Caco-2 (cell line): ENCODE measurements around the gene BCL7C. TPM values are rescaled to one million over a fixed set of nuclear protein-coding genes. Genes with fewer than 3 reads are reported as not detected.
A peak's percentile ranks its signal among the peaks of the same experiment; 100 is the strongest.

ENCODE experiments used
- BruUV-seq: library from RNA; stranded (reverse); fragments of 400-500 nt; replicated peaks from 2 replicates; lab custom pipeline; 2021; lab: Mats Ljungman, UMichigan
- CTCF ChIA-PET: fragments of 300-600 bp; sonication (Branson Sonifier 250); formaldehyde crosslinking; loops from one replicate; lab custom pipeline; 2022; ENCODE audit warnings: antibody characterized with exemption; lab: Charles Lee
- POLR2A ChIA-PET: fragments of 300-600 bp; sonication (Branson Sonifier 250); formaldehyde crosslinking; loops from one replicate; lab custom pipeline; 2022; ENCODE audit warnings: antibody characterized with exemption; lab: Charles Lee
- DNase-seq, 2 experiments: peaks; one replicate each; pipeline versions ENCODE4 v3.0.0 to v3.0.0-alpha.2; 2020 to 2022
- H3K27me3 ChIP-seq: replicated peaks from 2 replicates; pipeline ENCODE4 v1.6.0; 2011; ENCODE audit warnings: low read length; ENCODE audit not compliant: control insufficient read depth, insufficient read depth
- H3K36me3 ChIP-seq: 2 replicates; pipeline ENCODE4 v1.5.1; 2011; ENCODE audit warnings: low read length; ENCODE audit not compliant: control insufficient read depth, insufficient read depth
- H3K4me1 ChIP-seq: fragments of 250-450 bp; sonication (Bioruptor Pico); 2 replicates; pipeline ENCODE4 v1.5.1; 2020; ENCODE audit warnings: mild to moderate bottlenecking
- H3K4me3 ChIP-seq: 2 replicates; pipeline ENCODE4 v1.5.1; 2011; ENCODE audit warnings: low read depth, mild to moderate bottlenecking, control low read depth, low read length
- H3K9me3 ChIP-seq: fragments of 250-450 bp; sonication (Bioruptor Pico); 2 replicates; pipeline ENCODE4 v1.5.1; 2020; ENCODE audit warnings: mild to moderate bottlenecking, moderate library complexity
- H3K27ac Mint-ChIP-seq: one replicate; pipeline ENCODE4 v1.8.0; 2022; ENCODE audit warnings: mixed read lengths; ENCODE audit not compliant: unreplicated experiment
- H3K27me3 Mint-ChIP-seq: one replicate; pipeline ENCODE4 v1.8.0; 2022; ENCODE audit warnings: mixed read lengths; ENCODE audit not compliant: insufficient read depth, unreplicated experiment
- H3K36me3 Mint-ChIP-seq: one replicate; pipeline ENCODE4 v1.8.0; 2022; ENCODE audit warnings: mild to moderate bottlenecking, mixed read lengths; ENCODE audit not compliant: insufficient read depth, unreplicated experiment
- H3K4me1 Mint-ChIP-seq: one replicate; pipeline ENCODE4 v1.8.0; 2022; ENCODE audit warnings: low read depth, mixed read lengths; ENCODE audit not compliant: unreplicated experiment
- H3K4me3 Mint-ChIP-seq: one replicate; pipeline ENCODE4 v1.8.0; 2022; ENCODE audit warnings: mild to moderate bottlenecking, moderate library complexity, mixed read lengths; ENCODE audit not compliant: unreplicated experiment
- H3K9me3 Mint-ChIP-seq: one replicate; pipeline ENCODE4 v1.8.0; 2022; ENCODE audit warnings: mixed read lengths; ENCODE audit not compliant: unreplicated experiment
- intact Hi-C: fragments of 100-400 bp; cut with micrococcal nuclease; formaldehyde crosslinking; loops from one replicate; pipeline ENCODE4 v1.10.0; 2022; ENCODE audit not compliant: unreplicated experiment
- total RNA-seq: library from RNA; stranded (reverse); gene quantifications from 2 replicates; pipeline ENCODE4 v1.2.3, GENCODE V29; 2022
- TF ChIP-seq, protein P1 (sequence below), 2 experiments: fragments of 200-600 bp in 1 of 2; IDR thresholded peaks; 1 replicate in 1 of 2; 2 replicates in 1 of 2; pipeline versions ENCODE4 v1.5.1 to v1.8.0; 2011 to 2022; ENCODE audit warnings: antibody characterized with exemption in 1 of 2, control low read depth in 1 of 2, inconsistent platforms in 1 of 2, low read depth in 1 of 2, low read length in 1 of 2, mild to moderate bottlenecking in 1 of 2, moderate library complexity in 1 of 2; ENCODE audit not compliant: insufficient read depth in 1 of 2, severe bottlenecking in 1 of 2, unreplicated experiment in 1 of 2

The BCL7C gene
- total RNA-seq, 1 experiment from 2014 or later = 17.7 TPM

DNA sequence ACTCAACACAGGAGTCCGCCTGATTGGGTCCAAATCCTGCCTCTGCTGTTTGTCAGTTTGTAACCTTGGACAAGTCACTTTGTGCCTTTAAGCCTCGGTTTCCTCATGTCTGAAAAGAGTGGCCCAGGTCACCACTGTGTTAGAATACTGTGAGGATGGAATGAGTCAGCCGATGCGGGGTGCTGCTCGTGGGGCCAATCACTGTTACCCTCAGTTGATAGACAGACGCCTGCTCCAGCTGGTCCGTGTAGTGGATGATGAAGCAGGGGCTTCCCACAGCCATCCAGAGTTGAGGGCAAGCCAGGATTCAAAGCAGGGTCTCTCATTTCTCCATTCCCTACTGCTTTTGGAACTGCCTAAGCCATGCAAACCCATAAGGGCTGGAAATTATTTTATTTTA is 35.3 kb upstream of the BCL7C start:
- no peaks in the 10 kb centered on the region for H3K9me3 Mint-ChIP-seq
- H3K27ac Mint-ChIP-seq = no peak overlapping the region
- no peak overlapping the region for H3K4me3 Mint-ChIP-seq
- H3K27me3 Mint-ChIP-seq = no peaks in the 10 kb centered on the region
- no peaks in the 10 kb centered on the region for H3K4me1 Mint-ChIP-seq
- no TSS peak for BruUV-seq
- intact Hi-C loops = loop anchor here (10.0 kb wide), 1 partner anchor 274 kb away; the partner anchor contains the start of genes FBRS and PRR14
- peaks cover 3% of the 10 kb centered on the region for H3K36me3 ChIP-seq
- no peak overlapping the region for H3K4me3 ChIP-seq
- DNase-seq = no peak
- H3K4me1 ChIP-seq = no peaks in the 10 kb centered on the region
- TF ChIP-seq, protein P1, sequence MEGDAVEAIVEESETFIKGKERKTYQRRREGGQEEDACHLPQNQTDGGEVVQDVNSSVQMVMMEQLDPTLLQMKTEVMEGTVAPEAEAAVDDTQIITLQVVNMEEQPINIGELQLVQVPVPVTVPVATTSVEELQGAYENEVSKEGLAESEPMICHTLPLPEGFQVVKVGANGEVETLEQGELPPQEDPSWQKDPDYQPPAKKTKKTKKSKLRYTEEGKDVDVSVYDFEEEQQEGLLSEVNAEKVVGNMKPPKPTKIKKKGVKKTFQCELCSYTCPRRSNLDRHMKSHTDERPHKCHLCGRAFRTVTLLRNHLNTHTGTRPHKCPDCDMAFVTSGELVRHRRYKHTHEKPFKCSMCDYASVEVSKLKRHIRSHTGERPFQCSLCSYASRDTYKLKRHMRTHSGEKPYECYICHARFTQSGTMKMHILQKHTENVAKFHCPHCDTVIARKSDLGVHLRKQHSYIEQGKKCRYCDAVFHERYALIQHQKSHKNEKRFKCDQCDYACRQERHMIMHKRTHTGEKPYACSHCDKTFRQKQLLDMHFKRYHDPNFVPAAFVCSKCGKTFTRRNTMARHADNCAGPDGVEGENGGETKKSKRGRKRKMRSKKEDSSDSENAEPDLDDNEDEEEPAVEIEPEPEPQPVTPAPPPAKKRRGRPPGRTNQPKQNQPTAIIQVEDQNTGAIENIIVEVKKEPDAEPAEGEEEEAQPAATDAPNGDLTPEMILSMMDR (IDR thresholded peaks at IDR 0.05; ENCODE audit: insufficient read depth in 1 of 2, low read depth in 1 of 2, low read length in 1 of 2, severe bottlenecking in 1 of 2, unreplicated experiment in 1 of 2) = no peak
- ChIA-PET POLR2A (no interaction called here), CTCF (interaction anchor here (1.7 kb wide), 1 partner anchor 13 kb away, joined by 17 read pairs; no protein-coding TSS in a partner anchor)
- no peaks in the 10 kb centered on the region for H3K27me3 ChIP-seq
- no peaks in the 10 kb centered on the region for H3K9me3 ChIP-seq
- H3K36me3 Mint-ChIP-seq = peaks cover 17% of the 10 kb centered on the region

DNA sequence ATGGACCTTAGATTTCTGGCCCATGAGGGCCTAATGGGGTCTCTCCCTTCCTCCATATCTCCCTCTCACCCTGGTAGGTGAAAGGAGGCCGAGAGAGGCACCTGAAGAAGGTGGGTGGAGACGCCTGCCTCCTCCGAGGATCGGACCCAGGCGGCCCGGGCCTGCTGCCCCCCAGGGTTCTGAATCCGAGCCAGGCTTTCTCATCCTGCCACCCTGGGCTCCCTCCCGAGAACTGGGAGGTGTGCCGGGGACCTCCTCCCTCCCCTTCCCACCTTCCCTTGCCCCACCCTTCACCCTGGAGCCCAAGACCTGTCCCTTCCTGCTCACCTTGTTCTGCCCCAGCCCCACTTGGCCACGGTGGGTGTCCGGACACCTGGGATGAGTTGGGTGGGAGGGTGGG is 34.5 kb upstream of the BCL7C start:
- no peak for DNase-seq
- Histone ChIP-seq H3K27me3 (no peaks in the 10 kb centered on the region), H3K4me3 (no peak overlapping the region), H3K9me3 (no peaks in the 10 kb centered on the region), H3K4me1 (no peaks in the 10 kb centered on the region), H3K36me3 (peaks cover 3% of the 10 kb centered on the region)
- CTCF ChIA-PET = interaction anchor here (1.7 kb wide), 1 partner anchor 14 kb away, joined by 17 read pairs; no protein-coding TSS in a partner anchor
- no TSS peak for BruUV-seq
- Mint-ChIP-seq H3K27me3 (no peaks in the 10 kb centered on the region), H3K4me1 (no peaks in the 10 kb centered on the region), H3K27ac (no peak overlapping the region), H3K9me3 (no peaks in the 10 kb centered on the region), H3K4me3 (no peak overlapping the region), H3K36me3 (peaks cover 17% of the 10 kb centered on the region)
- TF ChIP-seq, protein P1 (IDR thresholded peaks at IDR 0.05; ENCODE audit: insufficient read depth in 1 of 2, low read depth in 1 of 2, low read length in 1 of 2, severe bottlenecking in 1 of 2, unreplicated experiment in 1 of 2) = no peak
- POLR2A ChIA-PET = no interaction called here
- intact Hi-C loops = loop anchor here (10.0 kb wide), 1 partner anchor 274 kb away; the partner anchor contains the start of genes FBRS and PRR14

DNA sequence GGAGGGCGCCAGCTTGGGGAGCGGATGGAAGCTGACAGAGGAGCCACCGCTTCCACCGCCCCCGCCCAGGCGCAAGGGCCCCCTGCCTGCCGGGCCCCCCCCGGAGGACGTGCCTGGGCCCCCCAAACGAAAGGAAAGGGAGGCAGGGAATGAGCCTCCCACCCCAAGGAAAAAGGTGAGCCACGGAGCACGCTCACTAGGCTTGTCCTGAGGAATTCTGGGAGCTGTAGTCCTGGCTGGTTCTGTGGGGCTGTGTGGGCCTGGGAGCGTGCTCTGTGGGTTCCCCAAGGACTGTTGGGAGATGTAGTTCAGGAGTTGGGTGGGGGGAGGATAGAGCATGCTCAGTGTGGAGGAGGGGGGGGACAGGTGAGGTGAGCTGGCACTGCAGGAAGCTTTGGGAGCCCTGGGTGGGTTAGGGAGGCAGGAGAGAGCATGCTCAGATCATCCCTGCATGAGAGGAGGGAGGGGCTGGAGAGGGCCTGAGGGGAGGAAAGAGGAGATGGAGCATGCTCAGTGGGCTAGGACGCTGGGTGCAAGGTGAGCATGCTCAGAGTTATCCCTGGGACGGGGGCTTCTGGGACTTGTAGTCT is 34.0 kb upstream of the BCL7C start:
- no peaks in the 10 kb centered on the region for H3K4me1 Mint-ChIP-seq
- no peak overlapping the region for H3K27ac Mint-ChIP-seq
- DNase-seq = peak; percentile 69 to 75
- ChIA-PET CTCF (interaction anchor here (1.7 kb wide), 1 partner anchor 14 kb away, joined by 17 read pairs; no protein-coding TSS in a partner anchor), POLR2A (interaction anchor here (0.5 kb wide), 1 partner anchor 15 kb away, joined by 3 read pairs; no protein-coding TSS in a partner anchor)
- H3K36me3 Mint-ChIP-seq = peaks cover 22% of the 10 kb centered on the region
- H3K27me3 ChIP-seq = no peaks in the 10 kb centered on the region
- intact Hi-C loops = loop anchor here (10.0 kb wide), 1 partner anchor 273 kb away; the partner anchor contains the start of genes FBRS and PRR14
- peaks cover 3% of the 10 kb centered on the region for H3K36me3 ChIP-seq
- H3K4me3 ChIP-seq = no peak overlapping the region
- no peaks in the 10 kb centered on the region for H3K27me3 Mint-ChIP-seq
- no peaks in the 10 kb centered on the region for H3K9me3 Mint-ChIP-seq
- TF ChIP-seq, protein P1 (IDR thresholded peaks at IDR 0.05; ENCODE audit: insufficient read depth in 1 of 2, low read depth in 1 of 2, low read length in 1 of 2, severe bottlenecking in 1 of 2, unreplicated experiment in 1 of 2) = no peak
- no peaks in the 10 kb centered on the region for H3K9me3 ChIP-seq
- H3K4me1 ChIP-seq = no peaks in the 10 kb centered on the region
- no peak overlapping the region for H3K4me3 Mint-ChIP-seq
- no TSS peak for BruUV-seq
